Measurements from ENCODE around the gene FAM180B.
"Not testable (repeated sequence)": the region's sequence is repeated elsewhere in the genome, so short reads cannot be mapped to it uniquely, and the experiment has no call there.

FAM180B gene

DNA sequence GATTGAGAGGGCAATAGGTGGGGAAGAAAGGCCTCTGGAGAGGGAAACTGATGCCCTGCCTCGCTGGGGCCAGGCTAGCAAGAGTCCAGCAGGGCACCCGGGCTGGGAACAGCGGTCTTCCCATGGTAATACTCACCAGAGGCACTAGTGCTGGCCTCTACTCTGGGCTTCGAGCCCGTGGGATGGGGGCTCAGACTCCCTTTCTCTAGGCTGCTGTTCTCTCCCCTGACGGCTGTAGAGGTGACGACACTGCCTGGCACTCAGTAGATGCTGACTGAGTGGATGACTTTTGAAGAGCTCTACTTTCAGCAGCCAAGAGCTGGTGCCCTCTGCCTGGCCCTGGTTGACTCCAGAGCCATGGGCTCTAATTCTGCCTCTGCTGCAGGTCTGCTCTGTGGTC lies 8.6 kb downstream of the FAM180B start:
- DNase-seq (ENCODE audit: low read depth): no peak

DNA sequence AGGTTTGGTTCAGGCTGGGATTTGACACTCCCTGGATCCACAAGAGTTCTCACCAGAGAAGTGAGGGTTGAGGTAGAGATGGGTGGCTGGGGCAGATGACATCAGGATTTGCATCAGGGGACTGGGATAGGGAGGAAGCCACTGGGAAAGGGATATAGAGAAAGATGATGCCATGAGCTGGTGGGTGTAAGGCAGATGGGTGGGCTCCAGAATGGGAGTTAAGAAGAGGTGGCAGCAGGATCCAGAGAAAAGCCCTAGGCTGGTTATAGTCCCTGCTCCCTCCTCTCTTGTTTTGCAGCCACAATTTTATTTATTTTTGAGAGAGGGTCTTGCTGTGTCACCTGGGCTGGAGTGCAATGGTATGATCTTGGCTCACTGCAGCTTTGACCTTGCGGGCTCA lies 9.5 kb downstream of the FAM180B start:
- DNase-seq (ENCODE audit: low read depth): no peak

DNA sequence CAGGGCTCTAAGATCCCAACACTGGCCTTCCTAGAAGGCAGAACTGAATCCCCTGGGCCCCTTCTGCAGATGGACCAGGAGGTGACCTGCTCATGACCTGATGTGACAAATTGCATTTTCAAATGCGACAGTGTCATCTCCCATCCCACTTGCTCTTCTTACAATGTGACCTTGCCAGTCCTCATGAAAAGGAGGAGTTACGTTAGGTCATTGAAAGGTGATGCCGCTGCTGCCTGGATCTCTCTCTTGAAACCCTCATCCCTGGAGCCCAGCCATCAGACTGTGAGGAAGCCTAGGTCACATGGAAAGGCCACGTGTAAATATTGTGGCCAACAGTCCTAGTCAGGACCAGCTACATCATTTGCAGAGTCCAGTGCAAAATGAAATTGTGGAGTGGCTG lies 13.4 kb downstream of the FAM180B start:
- DNase-seq (ENCODE audit: low read depth): no peak

DNA sequence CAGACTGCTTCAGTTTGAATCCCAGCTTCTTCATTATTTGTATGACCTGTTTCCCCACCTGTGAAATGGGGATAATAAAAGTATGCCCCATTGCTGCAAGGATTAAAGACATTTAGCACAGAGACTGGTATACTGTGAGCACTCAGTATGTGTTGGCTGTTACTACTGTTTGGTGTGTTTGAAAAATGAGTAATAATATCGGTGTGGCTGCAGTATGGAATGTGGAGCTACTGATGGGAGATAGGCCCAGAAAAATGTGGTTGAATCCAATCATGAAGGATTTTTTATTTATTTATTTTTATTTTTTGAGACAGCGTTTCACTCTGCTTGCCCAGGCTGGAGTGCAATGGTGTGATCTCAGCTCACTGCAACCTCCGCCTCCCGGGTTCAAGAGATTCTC lies 16.8 kb downstream of the FAM180B start:
- DNase-seq (ENCODE audit: low read depth): no peak

DNA sequence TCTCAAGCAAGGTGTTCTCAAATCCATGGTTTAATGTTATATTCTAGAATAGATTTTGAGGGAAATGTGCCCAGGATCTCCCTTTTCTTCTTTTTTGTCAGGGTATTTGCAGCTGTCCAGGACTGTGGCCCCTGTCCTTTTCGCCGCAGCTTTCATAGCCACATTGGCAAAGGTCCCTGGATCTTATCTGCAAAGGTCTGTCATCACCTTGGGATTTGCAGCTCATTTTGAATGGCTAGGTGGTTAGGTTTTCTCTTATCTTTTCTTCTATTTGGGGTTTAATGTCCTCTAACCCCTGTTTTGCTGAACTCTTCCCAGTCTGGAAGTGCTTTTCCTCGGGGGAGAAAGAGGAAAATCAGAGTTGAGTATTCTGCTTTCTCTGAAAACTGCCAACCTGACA lies 19.4 kb downstream of the FAM180B start:
- no peak for DNase-seq (ENCODE audit: low read depth)

DNA sequence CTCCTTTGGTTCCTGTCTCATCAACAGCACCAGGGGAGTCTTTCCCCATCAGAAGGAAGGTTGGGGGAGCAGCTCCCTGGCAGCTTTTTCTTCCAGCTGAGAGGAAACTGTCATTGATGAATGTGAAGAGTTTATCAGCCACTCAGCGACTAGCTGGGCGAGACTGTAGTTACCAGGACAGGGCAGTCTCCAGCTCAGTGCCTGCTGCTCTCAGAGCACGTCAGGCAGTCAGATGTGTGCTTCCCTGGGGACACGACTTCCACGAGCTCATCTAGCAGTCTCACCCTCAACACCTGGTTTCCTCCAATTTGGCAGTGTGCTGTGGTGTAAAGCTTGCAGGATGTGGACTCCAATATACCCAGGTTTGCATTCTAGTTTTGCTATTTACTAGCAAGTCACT lies 20.3 kb downstream of the FAM180B start:
- no peak for DNase-seq (ENCODE audit: low read depth)

DNA sequence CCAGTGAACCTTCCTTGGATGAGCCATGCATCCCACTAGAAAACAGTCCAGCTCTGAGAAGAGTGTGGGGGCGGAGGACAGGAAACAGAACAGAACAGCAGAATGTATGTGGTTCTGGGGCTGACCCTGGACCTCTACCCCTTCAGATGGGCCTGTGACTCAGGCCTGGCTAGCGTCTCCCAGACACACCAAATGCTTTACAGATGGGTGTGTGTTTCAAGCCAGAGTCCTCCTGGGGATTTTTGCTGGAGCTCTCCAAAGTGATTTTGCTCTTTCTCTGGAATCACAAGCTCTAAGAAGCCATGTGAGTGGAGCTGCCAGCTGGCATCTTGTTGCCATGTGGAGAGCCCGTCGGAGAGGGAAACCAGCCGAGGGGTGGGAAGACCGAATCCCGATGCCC lies 20.9 kb downstream of the FAM180B start:
- no peak for DNase-seq (ENCODE audit: low read depth)

DNA sequence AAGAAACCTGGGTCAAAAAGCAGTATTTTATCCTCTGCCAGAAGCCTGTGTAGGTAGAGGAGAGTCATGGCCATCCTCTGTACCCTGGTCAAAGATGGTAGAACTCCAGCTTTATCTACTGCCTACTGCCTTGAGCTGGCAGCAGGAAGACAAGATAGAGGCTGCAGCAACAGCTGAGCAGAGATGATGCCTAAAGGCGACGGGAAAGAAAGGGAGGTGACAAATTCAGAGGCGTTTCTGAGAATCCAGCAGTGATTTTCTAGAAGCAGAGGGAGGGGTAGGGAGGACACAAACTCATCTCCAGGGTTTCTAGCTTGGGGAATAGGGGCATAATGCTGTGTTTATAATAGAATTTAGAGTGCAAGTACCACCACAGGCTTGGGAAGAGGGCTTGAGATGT lies 23.2 kb downstream of the FAM180B start:
- no peak for DNase-seq (ENCODE audit: low read depth)

DNA sequence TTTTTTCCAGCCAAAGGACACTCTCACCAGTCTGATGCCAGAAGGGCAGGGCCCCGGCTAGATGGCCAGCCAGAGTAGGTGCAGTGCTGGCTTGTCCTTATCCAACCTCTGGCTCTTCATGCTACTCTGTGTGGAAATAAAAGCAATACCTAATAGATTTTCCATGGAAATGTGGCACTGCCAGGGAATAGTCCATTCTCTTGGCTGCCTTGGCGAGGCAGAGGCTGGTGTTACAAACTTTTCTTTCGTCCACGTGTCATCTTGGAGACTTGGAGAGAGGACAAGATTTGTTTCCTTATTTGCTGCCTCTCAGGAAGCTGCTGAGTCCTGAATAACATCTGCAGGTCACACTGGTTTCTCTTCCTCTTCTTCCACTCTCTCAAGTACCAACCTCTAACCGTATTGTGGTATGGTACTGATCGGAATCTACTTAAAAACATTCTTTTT lies 24.9 kb downstream of the FAM180B start:
- no peak for DNase-seq (ENCODE audit: low read depth)

DNA sequence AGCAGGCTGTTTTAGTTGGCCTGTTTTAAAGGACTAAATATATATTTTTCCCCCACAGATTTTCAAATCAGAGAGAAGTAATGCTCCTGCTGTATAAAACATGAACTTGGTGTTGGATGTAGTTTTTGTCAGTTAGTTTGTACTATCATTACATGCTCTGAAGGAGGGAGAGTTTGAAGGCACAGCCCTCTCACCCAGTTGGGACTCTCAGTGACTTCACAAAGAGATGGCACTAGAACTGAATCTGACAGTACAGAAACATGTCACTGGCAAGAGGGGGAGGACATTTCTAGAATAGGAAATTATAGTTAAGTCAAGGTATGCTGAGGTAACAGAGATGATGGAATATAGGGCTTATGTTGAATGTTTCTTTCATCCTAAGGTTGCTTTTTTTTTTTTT lies 28.8 kb downstream of the FAM180B start:
- no peak for DNase-seq (ENCODE audit: low read depth)

DNA sequence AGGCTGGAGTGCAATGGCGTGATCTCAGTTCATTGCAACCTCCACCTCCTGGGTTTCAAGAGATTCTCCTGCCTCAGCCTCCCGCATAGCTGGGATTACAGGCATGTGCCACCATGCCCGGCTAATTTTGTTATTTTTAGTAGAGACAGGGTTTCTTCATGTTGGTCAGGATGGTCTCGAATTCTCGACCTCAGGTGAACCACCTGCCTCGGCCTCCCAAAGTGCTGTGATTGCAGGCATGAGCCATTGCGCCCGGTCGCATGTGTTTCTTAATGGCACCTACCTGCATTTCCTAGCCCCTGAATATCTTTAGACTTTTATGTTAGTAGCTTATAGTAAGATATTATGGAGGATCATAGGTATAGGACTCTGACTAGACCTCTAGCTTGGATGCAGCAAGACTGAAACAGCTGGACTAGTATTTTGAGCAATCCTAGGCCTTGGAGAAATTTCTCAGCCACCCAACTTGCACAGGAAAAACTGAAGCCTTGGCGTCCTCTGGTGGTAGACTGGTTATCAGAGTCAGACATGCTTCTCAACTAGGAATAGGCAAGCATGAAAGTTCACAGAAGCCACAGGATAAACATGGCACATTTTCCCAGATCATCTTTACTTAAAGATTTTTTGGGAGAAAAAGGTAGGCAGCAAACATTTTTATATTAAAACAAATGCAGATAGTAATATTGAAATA lies 30.4 kb downstream of the FAM180B start:
- DNase-seq (ENCODE audit: low read depth): no peak

DNA sequence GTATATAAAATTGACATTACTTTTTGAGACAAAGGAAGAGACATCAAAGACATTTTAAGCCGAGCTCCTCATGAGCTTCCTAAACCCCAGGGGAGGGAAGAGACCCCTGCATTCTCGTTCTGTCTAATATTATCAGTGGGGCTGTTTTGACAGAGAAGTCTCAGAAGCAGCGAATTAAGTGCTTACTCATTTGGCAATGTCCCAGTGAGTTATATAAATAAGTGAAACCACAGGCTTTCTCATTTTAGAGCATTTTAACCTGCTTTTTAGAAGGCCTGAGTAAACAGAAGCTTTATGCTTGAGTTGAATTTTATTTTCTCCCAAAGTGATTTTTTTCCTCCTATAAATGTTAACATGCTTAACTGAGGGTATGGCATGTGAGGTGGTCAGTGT lies 30.9 kb downstream of the FAM180B start:
- DNase-seq (ENCODE audit: low read depth): no peak

DNA sequence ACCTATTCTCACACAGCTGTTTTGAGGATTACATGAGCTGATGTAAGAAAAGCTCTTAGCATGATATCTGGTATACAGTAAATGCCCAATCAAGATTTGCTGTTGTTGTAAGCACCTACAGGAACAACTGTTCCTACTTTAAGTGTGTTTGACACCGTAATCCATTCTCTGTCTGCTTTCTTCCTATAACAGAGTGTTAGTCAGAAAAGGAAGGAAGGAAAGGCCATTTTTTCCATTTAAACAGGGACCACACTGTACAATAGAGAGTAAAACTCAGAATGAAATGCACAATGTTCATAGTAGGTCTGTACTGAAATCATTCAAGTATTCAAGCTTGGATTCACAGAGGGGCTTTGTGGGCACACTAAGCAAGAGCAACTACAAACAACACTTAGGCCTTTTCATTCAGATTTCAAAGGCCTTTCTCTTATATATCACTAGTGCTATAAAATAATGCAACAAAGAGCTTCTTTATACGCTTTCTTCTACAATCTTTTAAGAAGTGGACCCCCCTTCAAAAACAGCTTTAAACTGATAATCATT lies 34.4 kb downstream of the FAM180B start:
- no peak for DNase-seq (ENCODE audit: low read depth)

DNA sequence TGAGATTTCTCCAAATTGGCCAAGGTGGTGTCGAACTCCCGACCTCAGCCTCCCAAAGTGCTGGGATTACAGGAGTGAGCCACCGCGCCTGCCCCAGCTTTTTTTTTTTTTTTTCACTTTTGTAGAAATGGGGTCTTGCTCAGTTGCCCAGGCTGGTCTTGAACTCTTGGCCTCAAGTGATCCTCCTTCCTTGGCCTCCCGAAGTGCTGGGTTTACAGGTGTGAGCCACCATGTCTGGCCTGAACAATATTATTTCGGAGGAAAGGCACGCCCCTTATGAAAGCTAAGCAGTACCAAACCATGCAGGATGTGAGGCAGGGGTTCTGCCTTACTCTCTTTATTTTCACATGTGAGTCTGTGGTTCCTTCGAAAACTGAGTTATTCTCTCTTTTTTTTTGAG lies 39.8 kb downstream of the FAM180B start:
- no peak for DNase-seq (ENCODE audit: low read depth)

DNA sequence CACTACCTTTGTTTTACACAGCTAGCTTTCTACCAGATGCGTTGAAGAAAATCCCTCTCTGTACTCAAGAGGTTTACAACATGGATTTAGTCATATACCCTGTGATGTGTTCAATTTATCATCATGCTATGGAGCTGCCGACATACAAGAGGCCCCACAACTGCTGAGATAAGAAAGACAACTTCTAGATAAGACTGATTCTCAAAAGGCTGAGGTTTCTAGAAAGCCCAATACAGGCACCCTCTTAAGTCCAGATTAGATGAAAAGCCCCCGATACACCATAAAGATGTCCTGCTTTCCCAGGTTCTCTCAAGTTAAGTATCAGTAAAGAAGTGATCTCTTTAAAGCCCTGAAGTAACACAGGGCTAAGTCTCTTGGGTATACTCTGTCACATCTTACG lies 41.5 kb downstream of the FAM180B start:
- no peak for DNase-seq (ENCODE audit: low read depth)

DNA sequence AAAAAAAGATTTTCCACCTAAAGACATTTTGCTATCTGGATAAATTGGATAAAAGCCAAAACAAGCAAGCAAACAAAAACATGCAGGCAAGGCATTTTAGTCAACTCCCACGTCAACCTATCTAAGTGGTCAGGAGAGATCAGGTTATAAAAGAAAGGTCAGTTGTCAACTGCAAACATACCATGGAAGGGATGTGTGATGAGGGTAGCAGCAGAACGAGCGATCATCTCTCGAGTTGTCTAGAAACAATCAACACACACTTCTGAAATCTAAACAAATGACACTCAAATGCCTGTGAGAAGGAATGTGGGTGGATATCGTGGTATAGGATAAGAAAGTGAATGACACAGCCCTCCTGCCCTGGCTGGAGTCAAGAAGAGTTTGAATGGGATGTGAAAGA lies 45.0 kb downstream of the FAM180B start:
- DNase-seq (ENCODE audit: low read depth): no peak

DNA sequence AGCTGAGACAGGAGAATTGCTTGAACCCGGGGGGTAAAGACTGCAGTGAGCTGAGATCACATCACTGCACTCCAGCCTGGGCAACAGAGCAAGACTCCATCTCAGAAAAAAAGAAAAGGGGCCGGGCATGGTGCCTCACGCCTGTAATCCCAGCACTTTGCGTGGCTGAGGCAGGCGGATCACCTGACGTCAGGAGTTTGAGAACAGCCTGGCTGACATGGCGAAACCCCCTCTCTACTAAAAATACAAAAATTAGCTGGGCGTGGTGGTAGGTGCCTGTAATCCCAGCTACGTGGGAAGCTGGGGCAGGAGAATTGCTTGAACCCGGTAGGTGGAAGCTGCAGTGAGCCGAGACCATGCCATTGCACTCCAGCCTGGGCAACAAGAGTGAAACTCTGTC lies 49.9 kb downstream of the FAM180B start:
- not testable (repeated sequence) for DNase-seq (ENCODE audit: low read depth)
